HG03457 (cell line): Measurements from ENCODE around the gene CFAP157.

Source experiments
- ATAC-seq: cut with Tn5 transposase; IDR thresholded peaks from one replicate; pipeline ENCODE4 v1.9.1; 2021; ENCODE audit warnings: moderate number of reproducible peaks; ENCODE audit not compliant: unreplicated experiment

CFAP157 gene

GRCh38 chr9:127692071-127692470 is 14.7 kb upstream of the CFAP157 start:
- no peak for ATAC-seq

DNA sequence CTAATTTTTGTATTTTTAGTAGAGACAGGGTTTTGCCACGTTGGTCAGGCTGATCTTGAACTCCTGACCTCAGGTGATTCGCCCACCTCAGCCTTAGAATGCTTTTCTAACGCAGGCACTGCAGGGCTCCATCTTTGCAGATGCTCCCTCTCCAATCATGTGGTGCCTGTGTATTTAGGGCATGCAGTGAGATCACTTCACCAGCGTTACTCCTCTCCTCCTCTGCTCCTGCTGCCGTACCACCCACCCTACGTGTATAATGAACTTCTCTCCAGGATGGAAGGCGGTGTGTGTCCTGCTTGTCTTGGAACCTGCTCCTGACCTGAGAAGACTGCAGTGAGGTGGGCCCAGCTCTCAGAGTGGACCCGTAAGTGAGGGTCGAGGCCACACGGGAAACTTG is 13.6 kb upstream of the CFAP157 start:
- ATAC-seq: no peak

GRCh38 chr9:127693697-127694096 is 13.1 kb upstream of the CFAP157 start:
- ATAC-seq: no peak

DNA sequence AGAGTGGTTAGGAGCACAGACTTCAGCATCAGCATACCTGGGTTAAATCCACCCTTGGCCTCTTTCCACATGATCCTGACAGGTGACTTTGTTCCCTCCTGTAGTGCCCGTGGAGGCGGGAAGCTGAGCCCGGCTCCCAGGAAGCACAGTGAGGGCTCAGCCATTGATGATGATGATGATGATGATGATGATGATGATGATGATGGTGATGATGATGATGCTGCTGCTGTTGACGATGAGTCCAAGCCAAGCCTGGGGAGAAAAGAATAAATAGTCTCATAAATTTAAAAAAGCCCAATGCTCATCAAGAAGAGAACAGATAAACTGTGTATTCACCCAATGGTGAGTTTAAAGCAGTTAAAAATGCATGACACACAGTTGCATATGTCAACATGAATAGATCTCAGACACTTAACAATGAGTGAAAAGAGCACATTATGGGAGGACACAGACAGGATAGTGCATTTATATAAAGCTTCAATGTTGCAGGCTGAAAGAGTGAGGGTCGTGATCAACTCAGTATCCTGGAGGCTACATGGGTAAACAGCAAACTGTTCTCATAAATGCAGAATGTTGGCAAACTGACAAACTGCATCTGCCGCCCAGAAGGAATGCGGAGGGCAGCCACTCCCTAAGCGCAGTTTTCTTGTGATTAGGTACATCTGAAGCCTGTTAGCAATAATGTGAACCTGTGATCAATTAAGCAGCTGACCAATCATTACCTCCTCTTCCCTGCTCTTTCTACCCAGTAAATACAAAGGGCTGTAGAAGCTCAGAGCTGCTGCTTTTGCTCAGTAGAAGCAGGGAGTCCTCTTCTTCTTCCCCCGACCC is 11.7 kb upstream of the CFAP157 start:
- no peak for ATAC-seq

DNA sequence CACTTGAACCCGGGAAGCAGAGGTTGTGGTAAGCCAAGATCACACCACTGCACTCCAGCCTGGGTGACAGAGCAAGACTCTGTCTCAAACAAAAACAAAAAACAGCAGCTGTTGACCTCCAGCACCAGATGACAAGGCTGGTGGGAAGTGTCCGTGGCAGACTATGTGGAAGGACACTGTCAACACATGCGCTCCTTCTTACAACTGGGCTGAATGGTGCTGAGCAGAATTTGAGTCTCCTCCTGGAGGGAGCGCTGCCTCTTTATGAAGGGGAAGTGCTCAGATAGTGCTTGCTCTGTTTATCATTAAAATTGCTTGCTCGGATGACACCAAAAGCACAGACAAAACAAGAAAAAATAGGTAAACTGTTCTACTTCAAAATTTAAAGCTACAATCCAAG is 9.2 kb upstream of the CFAP157 start:
- ATAC-seq: no peak

DNA sequence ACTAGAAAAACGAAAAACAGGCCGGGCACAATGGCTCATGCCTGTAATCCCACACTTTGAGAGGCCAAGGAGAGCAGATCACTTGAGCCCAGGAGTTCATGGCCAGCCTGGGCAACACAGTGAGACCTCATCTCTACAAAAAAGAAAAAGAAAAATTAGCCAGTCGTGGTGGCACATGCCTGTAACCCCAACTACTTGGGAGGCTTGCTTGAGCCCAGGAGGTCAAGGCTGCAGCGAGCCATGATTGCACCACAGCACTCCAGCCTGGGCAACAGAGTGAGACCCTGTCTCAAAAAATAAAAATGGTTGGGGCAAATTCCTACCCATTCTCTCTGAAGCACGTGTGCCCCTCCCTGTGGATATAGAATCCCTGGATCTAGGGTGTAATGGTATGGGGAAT is 8.4 kb upstream of the CFAP157 start:
- ATAC-seq: no peak

- ATAC-seq: no peak
Measured at GRCh38 chr9:127698985-127699670, 7.7 kb upstream of the CFAP157 start.

- no peak for ATAC-seq
Measured at GRCh38 chr9:127700140-127700539, 6.6 kb upstream of the CFAP157 start.

GRCh38 chr9:127700594-127701255 is 6.1 kb upstream of the CFAP157 start:
- ATAC-seq: no peak

- no peak for ATAC-seq
Measured at GRCh38 chr9:127703289-127703946, 3.4 kb upstream of the CFAP157 start.

- no peak for ATAC-seq
Measured at GRCh38 chr9:127705577-127706379, 1.0 kb upstream of the CFAP157 start.

- no peak for ATAC-seq
Measured at GRCh38 chr9:127707766-127708165, 978 bp downstream of the CFAP157 start.

DNA sequence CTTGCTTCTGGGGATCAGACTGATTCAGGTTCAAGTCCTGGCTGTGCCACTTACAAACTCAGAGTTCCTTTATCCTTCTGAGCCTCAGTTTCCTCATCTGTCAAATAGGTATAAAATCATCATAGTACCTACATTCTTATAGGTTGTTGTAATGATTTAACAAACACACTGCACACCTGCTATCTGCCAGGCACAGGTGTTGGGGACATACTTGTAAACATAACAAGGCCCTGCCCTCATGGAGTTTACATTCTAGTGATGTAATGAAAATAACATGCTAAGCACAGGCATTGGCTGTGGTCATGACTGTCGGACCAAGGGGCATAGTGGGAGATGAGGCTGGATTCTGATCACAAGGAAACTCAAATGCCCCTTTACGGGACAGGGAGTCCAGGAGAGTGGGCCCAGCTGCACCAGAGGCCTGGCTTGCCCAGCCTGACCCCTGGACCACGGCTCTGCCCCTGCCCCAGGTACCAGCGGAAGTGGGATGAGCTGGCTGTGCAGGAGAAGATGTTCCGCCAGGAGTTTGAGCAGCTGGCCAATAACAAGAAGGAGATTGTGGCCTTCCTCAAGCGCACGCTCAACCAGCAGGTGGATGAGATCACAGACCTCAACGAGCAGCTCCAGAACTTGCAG is 2.3 kb downstream of the CFAP157 start:
- no peak for ATAC-seq

GRCh38 chr9:127710204-127710783 is 3.5 kb downstream of the CFAP157 start:
- no peak for ATAC-seq

DNA sequence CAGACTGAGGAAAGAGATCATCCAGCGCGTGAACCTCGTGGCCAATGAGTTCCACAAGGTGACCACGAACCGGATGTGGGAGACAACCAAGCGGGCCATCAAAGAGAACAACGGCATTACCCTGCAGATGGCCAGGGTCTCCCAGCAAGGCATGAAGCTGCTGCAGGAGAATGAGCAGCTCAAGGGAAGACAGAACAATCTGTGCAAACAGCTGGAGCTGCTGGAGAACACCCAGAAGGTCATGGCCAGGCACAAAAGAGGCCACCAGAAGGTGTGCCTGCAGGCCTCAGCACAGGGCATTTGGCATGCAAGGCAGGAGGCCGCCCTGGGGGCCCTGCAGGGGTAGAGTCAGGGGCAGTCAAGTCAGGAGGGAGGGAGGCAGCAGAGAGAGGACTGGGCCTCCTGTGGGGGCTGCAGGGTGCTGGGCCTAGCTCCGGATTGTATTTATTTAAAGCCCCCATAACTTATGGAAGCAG is 4.5 kb downstream of the CFAP157 start:
- no peak for ATAC-seq

- no peak for ATAC-seq
Measured at GRCh38 chr9:127711831-127712274, 5.1 kb downstream of the CFAP157 start.

DNA sequence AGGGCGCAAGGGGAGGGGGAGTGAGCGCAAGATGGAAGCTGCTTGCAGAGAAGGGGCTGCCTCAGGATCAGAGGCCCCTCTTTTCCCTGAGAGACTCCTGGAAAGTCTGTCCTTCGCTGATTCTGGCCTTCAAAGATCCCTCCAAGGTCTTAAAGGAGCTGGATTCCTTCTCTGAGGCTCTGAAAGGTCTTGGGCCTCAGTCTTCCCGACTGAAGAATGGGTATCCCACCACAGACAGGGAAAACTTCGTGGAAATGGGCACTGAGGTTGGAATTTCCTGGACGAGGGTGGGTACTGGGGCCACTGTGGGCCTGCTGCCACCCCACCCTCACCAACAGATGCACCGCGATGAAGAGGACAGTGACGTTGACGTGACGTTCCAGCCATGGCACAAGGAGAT is 5.6 kb downstream of the CFAP157 start:
- no peak for ATAC-seq

DNA sequence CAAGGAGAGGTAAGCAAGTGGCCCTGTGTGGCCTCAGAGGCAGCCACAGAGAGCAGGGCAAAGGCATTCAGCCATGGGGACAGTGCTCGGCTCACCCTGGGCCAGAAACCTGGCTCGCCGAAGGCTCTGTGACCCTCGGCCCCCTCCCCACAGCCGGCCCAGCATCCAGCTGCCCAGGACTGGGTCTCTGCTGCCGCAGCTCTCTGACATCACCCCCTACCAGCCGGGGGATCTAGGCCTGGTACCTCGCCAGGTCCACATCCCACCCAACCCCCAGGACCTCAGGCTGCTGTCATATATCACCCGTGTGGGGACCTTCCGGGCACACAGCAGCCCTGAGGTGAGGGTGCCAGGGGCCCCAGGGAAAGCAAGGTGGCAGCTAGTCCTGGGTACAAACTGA is 6.1 kb downstream of the CFAP157 start:
- no peak for ATAC-seq

- no peak for ATAC-seq
Measured at GRCh38 chr9:127714020-127714750, 7.4 kb downstream of the CFAP157 start.
